Left ventricle myocardium inferior (tissue), 1 donor: Measurements from ENCODE around the gene LRRC47. TPM values are rescaled to one million over a fixed set of nuclear protein-coding genes. Genes with fewer than 3 reads are reported as not detected.

ENCODE experiments used
- DNase-seq: peaks from one replicate; pipeline ENCODE4 v3.0.0-alpha.2; 2020
- H3K27ac ChIP-seq: fragments of 200-600 bp; replicated peaks from 2 replicates; pipeline ENCODE4 v1.8.0; 2021
- H3K27me3 ChIP-seq: fragments of 200-600 bp; 2 replicates; pipeline ENCODE4 v1.8.0; 2021; ENCODE audit warnings: low read depth
- H3K36me3 ChIP-seq: fragments of 200-600 bp; 2 replicates; pipeline ENCODE4 v1.8.0; 2021
- H3K4me1 ChIP-seq: fragments of 200-600 bp; 2 replicates; pipeline ENCODE4 v1.8.0; 2021
- H3K4me3 ChIP-seq: fragments of 200-600 bp; 2 replicates; pipeline ENCODE4 v1.8.0; 2021; ENCODE audit warnings: mild to moderate bottlenecking, moderate library complexity
- H3K9me3 ChIP-seq: fragments of 200-600 bp; replicated peaks from 2 replicates; pipeline ENCODE4 v1.8.0; 2021
- intact Hi-C: fragments of 100-400 bp; cut with micrococcal nuclease; formaldehyde crosslinking; loops from one replicate; pipeline ENCODE4 v1.11.0; 2022
- total RNA-seq: library from RNA; stranded (reverse); fragmentation: NEBNext Ultra II Directional; extraction: Animal tissue kit (Norgen Biotek cat#: 25700); gene quantifications from one replicate; pipeline ENCODE4 v1.2.1, GENCODE V29; 2021
- TF ChIP-seq, protein P1 (sequence below): fragments of 200-600 bp; IDR thresholded peaks from 2 replicates; pipeline ENCODE4 v1.8.0; 2021; ENCODE audit warnings: antibody characterized with exemption, mild to moderate bottlenecking, borderline replicate concordance
- donor health status: DM: no; HTN: yes; CAD: no; lungs with severe emphysema.

LRRC47 gene
- total RNA-seq, 1 donor from 2014 or later: 58.2 TPM

DNA sequence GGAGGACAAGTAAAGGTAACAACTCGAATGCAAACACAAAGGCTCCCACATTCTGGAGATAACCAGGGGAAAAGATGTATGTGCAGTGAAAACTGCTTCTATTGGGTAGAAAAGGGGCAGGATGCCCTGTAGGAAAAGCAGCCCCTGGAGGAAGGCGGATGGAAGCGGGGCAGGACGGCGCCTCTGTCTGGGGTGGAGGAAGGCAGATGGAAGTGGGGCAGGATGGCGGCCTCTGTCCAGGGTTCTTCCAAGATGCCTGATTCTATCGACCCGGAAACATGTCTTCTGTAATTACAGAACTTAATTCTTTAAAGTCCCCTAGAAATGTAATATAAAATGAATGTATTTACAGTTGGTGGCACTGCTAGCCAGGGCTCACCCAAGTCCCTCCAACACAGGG lies 24.0 kb upstream of the LRRC47 start:
- Histone ChIP-seq H3K27ac (no peak overlapping the region), H3K27me3 (no peaks in the 10 kb centered on the region), H3K4me3 (no peak overlapping the region), H3K4me1 (no peaks in the 10 kb centered on the region), H3K9me3 (no peaks in the 10 kb centered on the region), H3K36me3 (peaks cover 80% of the 10 kb centered on the region)
- no peak for DNase-seq
- intact Hi-C loops: no loop called here
- TF ChIP-seq, protein P1, sequence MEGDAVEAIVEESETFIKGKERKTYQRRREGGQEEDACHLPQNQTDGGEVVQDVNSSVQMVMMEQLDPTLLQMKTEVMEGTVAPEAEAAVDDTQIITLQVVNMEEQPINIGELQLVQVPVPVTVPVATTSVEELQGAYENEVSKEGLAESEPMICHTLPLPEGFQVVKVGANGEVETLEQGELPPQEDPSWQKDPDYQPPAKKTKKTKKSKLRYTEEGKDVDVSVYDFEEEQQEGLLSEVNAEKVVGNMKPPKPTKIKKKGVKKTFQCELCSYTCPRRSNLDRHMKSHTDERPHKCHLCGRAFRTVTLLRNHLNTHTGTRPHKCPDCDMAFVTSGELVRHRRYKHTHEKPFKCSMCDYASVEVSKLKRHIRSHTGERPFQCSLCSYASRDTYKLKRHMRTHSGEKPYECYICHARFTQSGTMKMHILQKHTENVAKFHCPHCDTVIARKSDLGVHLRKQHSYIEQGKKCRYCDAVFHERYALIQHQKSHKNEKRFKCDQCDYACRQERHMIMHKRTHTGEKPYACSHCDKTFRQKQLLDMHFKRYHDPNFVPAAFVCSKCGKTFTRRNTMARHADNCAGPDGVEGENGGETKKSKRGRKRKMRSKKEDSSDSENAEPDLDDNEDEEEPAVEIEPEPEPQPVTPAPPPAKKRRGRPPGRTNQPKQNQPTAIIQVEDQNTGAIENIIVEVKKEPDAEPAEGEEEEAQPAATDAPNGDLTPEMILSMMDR: no peak

DNA sequence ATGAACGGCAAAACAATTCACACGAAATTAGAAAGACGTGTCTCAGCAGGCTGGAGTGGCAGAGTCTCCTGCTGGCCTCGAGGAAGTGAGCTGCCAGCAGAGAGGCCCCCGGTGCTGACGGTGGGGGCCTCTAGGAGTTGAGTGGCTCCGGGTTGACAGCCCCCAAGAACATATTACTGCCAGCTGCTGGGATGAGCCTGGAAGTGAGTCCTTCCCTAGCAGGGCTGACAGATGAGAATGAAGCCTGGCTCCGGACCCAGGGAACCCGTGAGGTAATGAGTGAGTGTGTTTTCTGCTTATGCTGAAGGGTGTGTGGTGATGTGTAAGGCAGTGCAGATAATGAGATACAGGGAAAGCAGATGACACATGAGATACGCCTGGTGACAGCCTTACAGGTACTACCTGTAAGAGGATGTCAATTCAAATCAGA lies 23.5 kb upstream of the LRRC47 start:
- H3K36me3 ChIP-seq: peaks cover 82% of the 10 kb centered on the region
- TF ChIP-seq, protein P1: no peak
- intact Hi-C loops: no loop called here

DNA sequence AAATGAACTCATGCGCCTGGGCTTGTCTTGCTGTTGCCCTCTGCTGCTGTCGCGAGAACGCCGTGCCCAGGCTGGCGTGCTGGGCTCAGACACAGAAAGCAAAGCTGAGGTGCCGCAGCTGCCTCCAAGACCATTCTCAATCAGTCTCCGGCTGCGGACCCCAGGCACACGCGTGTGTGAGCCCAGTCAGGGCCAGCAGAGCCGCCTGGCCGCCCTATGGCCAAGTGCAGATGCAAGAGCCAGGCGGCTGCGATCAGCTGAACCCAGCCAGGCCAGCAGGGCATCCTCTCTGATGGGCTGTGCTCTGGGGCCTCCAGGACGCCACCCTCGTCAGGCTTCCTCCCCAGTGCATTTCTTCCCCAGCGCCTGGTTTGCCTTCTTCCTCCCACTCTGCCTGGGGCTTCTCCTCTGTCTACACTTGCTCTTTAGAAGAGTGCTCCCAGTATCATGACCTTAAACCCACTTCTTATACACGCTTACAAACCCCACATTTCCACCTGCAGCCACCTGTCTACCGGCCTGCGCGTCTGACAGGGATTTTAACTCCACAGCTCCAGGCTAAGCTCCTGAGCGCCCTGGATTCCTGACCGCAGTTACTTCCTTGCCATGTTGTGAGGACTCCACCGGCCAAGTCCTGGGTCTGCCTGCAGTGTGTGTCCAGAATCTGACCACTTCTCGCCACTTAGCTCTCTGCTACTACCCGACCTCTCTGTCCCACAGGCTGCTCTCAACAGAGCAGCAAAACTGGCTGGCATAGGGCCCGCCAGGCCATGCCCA lies 21.7 kb upstream of the LRRC47 start:
- DNase-seq: no peak
- TF ChIP-seq, protein P1: no peak
- no peak overlapping the region for H3K4me3 ChIP-seq
- H3K9me3 ChIP-seq: no peaks in the 10 kb centered on the region
- H3K4me1 ChIP-seq: no peaks in the 10 kb centered on the region
- peaks cover 80% of the 10 kb centered on the region for H3K36me3 ChIP-seq
- no peak overlapping the region for H3K27ac ChIP-seq
- H3K27me3 ChIP-seq: no peaks in the 10 kb centered on the region
- intact Hi-C loops: no loop called here

More for the DNA sequence above, 23.5 kb upstream of the LRRC47 start:
- H3K27me3 ChIP-seq: no peaks in the 10 kb centered on the region
- no peak overlapping the region for H3K4me3 ChIP-seq
- no peak for DNase-seq
- no peak overlapping the region for H3K27ac ChIP-seq
- H3K4me1 ChIP-seq: no peaks in the 10 kb centered on the region
- no peaks in the 10 kb centered on the region for H3K9me3 ChIP-seq

DNA sequence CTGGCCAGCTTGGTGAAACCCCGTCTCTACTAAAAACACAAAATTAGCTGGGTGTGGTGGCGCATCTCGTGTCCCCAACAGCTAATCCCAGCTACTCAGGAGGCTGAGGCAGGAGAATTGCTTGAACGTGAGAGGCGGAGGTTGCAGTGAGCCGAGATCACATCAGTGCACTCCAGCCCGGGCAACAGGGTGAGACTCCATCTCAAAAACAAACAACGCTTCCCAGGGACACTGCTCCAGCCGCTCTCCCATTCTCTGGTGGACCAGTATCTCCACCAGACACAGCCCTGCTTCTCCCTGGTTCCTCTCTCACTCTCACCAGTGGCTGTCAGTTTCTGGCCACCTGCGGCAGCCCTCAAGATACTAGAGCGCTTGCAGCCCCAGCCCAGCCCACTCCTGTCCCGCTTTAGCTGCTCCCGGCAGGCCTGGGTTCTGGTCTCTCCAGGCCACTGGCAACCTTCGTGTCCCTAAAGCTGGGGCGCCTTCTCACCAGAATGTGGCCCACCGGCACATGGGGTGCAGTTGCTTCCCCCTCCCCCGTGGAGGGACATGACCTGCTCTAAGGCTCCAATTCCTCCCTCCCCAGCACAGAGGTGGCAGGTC lies 20.9 kb upstream of the LRRC47 start:
- DNase-seq: no peak
- Histone ChIP-seq H3K27ac (no peak overlapping the region), H3K27me3 (no peaks in the 10 kb centered on the region), H3K4me1 (no peaks in the 10 kb centered on the region), H3K36me3 (peaks cover 72% of the 10 kb centered on the region), H3K4me3 (no peak overlapping the region), H3K9me3 (no peaks in the 10 kb centered on the region)
- TF ChIP-seq, protein P1: no peak
- intact Hi-C loops: no loop called here

DNA sequence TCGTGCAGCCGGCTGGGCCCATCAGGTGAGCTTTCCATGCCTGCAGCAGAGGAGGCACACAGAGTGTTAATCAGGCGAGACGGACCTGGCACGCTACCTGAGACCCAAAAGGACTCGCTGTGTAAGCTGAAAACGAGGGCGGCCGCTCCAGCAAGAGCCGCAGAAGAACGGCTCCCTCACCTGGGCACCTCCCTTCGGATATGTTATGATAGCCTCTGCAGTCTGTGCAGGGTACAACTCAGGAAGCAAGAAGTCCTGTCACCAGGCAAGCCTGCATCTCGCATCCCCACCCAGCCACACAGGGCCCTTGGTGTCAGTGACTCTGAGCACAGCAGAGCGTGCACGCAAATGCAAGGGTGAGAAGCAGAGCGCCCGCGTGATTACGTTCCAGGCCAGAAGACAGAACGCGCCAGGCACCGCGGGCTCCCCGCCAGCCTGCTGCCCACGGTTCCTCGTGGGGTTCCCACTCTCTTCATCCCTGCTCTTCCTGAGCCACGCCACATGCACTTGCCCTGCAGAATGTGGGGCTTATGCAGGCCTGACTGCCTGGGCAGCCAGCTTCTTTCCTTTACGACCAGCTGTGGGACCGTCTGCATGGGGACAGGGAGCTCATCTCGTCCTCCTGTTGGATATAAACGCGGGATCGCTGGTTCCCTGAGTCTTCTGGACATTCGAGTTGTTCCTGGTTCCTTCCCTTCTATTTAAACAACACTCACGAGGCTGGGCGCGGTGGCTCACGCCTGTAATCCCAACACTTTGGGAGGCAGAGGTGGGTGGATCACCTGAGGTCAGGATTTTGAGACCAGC lies 20.2 kb upstream of the LRRC47 start:
- no peaks in the 10 kb centered on the region for H3K9me3 ChIP-seq
- H3K27me3 ChIP-seq: no peaks in the 10 kb centered on the region
- TF ChIP-seq, protein P1: no peak
- DNase-seq: no peak
- no peak overlapping the region for H3K27ac ChIP-seq
- no peaks in the 10 kb centered on the region for H3K4me1 ChIP-seq
- peaks cover 65% of the 10 kb centered on the region for H3K36me3 ChIP-seq
- no peak overlapping the region for H3K4me3 ChIP-seq
- intact Hi-C loops: no loop called here
